Smooth muscle cell of the brain vasculature (primary cell): ENCODE measurements around the gene USP10.

Source experiments
- DNase-seq: peaks from one replicate; pipeline ENCODE4 v3.0.0-alpha.2; 2012; ENCODE audit warnings: low read depth, low spot score

The USP10 gene

DNA sequence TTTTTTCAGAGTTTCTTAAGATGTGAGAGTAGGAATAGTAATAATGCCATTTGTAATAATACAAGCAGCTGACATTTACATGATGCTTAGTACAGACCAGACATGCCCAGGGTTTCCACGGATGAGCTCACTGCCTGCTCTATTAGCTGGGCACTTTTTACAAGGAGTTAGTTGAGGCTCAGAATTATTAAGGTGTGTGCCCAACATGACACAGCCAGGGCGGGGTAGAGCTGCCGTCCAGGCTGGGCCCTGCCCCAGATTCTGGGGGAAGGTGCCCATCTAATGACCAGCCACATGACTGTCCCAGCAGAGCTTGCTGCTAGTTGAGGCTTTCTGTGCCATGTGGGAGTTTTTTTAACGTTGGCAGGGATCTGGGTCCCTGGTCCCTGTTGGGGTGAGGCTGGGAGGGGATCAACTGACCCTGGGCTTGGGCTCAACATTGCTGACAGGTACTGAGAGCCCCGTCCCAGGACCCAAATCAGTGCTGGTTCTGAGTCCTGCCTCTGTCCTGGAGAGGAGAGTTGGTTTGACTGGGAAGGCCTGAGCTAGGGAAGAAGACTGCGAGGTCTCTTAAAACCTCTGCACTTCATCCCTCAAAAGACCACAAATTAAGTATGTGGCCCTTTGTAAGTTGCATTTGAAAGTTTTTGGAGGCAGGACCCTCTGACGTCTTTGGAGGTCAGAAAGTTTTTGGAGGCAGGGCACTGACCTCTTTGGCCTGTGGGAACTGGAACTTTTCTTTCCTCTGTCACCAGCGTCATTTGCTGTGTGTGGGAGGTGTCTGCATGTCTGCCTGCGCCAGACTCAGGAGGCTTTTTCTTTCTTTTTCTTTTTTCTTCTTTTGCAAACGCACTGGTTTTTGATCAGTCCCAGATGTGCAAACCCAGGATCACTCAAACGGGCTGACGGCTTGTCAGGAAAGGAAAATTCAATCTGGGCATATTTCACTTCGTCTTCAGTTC lies 122.2 kb downstream of the USP10 start:
- no peak for DNase-seq

DNA sequence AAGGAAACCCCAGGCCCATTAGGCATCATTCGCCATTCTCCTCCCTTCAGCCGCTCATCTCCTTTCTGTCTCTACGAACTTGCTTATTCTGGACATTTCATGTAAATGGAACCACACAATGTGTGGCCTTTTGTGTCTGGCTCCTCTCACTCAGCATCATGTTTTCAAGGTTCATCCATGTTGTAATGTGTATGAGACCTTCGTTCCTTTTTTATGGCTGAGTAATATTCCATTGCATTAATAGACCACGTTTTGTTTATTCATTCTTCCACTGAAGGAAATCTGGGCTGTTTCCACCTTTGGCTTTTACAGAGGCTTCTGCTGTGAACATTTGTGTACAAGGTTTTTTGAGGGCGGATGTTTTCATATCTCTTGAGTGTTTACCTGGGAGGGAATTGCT lies 123.2 kb downstream of the USP10 start:
- DNase-seq = no peak

DNA sequence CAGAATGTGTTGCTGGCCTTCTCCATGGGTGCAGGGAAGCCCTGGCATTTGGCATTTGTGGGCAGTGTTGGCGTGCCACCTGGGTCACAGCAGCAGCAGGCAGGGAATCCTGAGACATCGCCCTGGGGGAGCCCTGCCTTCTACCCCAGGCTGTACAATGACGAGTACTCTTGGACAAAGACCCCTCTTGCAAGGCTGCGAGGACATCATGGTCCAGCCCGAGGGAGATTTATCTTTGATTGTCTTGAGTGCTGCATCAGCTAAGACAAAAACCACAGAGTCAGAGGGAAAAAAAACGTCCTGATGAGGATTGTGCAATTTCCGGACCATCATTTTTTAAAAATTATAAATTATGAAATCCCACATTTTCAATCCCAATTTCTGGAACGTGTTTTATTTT lies 123.7 kb downstream of the USP10 start:
- DNase-seq = no peak

DNA sequence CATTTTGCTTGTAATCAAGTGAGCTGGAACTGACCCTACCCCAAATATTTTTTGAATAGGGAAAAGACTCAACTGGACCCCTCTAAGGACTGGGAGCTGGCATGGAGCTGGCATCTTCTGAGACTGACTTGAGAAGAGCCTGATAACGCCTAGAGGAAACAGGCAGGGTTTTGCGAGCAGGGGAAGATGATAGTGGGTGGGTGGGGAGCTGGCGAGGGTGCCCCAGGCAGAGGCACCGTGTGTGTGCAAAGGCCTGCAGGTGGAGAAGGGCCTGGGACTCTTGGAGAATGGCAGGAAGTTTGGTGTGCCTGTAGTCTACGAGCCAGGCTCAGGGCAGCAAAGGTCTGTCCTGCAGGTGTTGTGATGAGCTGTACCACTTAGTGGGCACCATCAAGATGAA lies 124.1 kb downstream of the USP10 start:
- DNase-seq = no peak

DNA sequence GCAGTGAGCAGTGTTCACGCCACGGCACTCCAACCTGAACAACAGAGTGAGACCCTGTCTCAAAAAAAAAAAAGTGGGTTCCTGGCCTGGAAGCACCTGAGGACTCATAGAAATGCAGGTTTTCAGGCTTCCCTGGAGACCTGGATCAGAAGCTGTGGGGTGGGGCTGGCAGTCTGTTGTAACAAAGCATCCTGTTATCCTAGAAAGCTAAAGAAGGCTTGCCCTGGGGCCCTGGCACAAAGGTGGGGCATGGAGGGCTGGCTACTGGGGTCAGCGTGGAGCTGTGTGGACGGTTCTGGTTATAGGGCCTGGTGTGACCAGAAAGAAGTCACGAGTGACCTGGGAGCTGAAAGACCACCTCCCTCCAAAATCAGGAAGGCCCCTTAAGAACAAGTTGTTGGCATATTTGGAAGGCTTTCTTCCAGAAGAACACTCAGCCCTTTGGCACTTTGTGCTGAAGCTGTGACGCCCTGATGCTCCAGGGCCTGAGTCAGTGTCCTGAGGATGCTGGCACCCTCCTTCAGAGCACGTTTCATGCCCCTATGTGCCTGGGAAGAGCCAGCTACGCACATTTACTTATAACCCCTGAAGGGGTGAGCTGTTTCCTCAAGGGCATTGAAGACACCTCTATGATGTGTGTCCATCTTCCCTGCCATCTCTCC lies 126.2 kb downstream of the USP10 start:
- no peak for DNase-seq

DNA sequence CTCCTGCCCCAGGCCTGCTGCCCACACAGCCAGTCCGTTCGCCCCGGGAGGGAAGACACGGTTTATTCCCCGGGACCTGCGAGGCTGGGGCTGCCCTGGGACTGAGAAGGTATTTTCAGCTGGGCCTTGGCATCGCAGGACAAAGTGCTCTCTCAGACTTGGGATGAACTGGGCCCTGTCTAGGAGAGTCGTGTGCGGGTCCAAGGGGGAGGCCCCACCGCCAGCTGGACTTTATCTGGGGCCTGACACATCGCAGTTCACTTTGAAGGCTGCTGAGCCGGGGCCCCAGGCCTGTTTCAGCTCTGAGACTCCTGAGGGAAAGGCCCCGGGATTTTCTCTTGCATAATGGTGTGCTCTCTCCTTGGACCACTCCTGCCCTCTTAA lies 126.8 kb downstream of the USP10 start:
- DNase-seq = no peak

DNA sequence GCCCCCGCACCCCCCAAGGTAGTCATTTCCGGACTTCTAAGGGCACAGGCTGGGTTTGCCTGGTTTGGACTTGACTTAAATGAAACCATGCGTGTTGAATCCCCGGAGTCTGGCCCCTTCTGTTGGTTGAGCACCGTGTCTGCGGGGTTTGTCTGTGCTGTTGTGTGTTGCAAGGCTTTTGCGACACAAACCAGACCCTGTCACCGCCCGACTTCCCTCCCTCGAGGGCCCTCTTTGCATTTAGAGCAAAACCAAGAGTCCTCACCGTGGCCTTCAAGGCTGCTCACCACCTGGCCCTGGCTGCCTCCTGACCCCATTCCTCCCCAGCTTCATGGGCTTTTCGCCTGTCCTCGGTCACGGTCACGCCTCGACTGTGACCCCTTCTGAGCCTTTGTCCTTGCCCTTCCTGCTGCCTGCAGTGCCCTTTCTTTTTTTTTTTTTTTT lies 127.4 kb downstream of the USP10 start:
- no peak for DNase-seq

DNA sequence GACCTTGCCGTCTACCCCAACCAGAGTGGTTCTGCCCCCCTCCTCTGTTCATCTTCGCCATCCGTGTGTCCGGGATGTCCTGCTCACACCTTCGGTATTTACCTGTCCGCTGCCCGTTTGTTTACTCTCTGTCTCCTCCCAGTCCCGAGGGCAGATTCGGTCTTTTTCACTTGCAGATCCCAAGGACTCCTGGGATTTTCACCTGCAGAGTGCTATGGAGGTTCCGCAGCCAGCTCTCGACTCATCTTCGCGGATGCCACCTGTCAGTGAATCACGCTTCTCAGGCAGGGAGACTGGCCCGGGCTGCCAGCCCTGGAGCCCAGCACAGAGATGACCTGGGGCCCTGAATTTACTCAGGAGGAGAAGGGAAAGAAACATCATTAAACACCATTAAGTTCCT lies 128.1 kb downstream of the USP10 start:
- no peak for DNase-seq

DNA sequence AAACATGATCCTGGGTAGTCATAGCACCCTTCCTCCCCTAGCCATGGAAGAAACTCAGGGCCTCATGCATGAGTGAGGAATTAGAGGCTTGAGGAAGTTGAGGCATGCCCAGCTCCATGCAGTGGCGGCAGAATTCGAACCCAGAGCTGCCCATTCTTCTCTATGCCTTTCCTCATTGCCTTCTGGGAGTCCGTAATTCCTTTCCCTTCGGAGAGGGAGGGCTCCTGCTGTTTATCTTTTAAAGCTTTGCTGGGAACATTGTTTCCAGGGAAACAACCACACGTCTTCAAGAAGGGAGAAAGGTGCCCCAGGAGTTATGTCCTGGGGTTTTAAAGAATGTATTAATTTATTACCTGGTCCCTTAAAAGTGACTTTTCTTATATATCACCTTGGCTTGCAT lies 128.5 kb downstream of the USP10 start:
- no peak for DNase-seq
